Activated CD4-positive, alpha-beta T cell treated with anti-CD3 and anti-CD28 coated beads, Interleukin-2, amount 50 U/mL, for 48 hours (primary cell): ENCODE results near the gene FOXP1.
A peak's percentile ranks its signal among the peaks of the same experiment; 100 is the strongest.

Experiments
- DNase-seq, 2 experiments: peaks; one replicate each; pipeline ENCODE4 v3.0.0-alpha.2; 2020

The FOXP1 gene

GRCh38 chr3:71585887-71586809 lies 2.6 kb upstream of the FOXP1 start:
- no peak for DNase-seq

GRCh38 chr3:71585131-71585530 lies 1.6 kb upstream of the FOXP1 start:
- DNase-seq, result peak; percentile 13 to 14

- peak; percentile 67 to 78 for DNase-seq
Measured at GRCh38 chr3:71584394-71585011, 975 bp upstream of the FOXP1 start.

- peak; percentile 77 to 82 for DNase-seq
Measured at GRCh38 chr3:71582612-71583565, 639 bp downstream of the FOXP1 start.

GRCh38 chr3:71582036-71582611 lies 1.4 kb downstream of the FOXP1 start:
- DNase-seq, result peak; percentile 58 to 66

- peak; percentile 37 to 42 for DNase-seq
Measured at GRCh38 chr3:71581457-71582035, 2.0 kb downstream of the FOXP1 start.

- no peak for DNase-seq
Measured at GRCh38 chr3:71580636-71581456, 2.7 kb downstream of the FOXP1 start.

GRCh38 chr3:71579935-71580406 lies 3.6 kb downstream of the FOXP1 start:
- peak in 1 of 2 experiments; percentile 16 for DNase-seq

GRCh38 chr3:71579326-71579934 lies 4.1 kb downstream of the FOXP1 start:
- no peak for DNase-seq

- no peak for DNase-seq
Measured at GRCh38 chr3:71578054-71578751, 5.3 kb downstream of the FOXP1 start.

GRCh38 chr3:71577011-71577410 lies 6.5 kb downstream of the FOXP1 start:
- DNase-seq, result no peak

- no peak for DNase-seq
Measured at GRCh38 chr3:71575433-71575832, 8.1 kb downstream of the FOXP1 start.

GRCh38 chr3:71573181-71573580 lies 10.3 kb downstream of the FOXP1 start:
- DNase-seq, result no peak

- DNase-seq, result no peak
Measured at GRCh38 chr3:71570546-71570945, 13.0 kb downstream of the FOXP1 start.

GRCh38 chr3:71568207-71568606 lies 15.3 kb downstream of the FOXP1 start:
- no peak for DNase-seq

- DNase-seq, result no peak
Measured at GRCh38 chr3:71566776-71567175, 16.8 kb downstream of the FOXP1 start.

- DNase-seq, result no peak
Measured at GRCh38 chr3:71565976-71566375, 17.6 kb downstream of the FOXP1 start.

GRCh38 chr3:71565316-71565715 lies 18.2 kb downstream of the FOXP1 start:
- DNase-seq, result no peak

GRCh38 chr3:71564361-71564760 lies 19.2 kb downstream of the FOXP1 start:
- DNase-seq, result no peak

- DNase-seq, result no peak
Measured at GRCh38 chr3:71563827-71564226, 19.7 kb downstream of the FOXP1 start.
